WERI-Rb-1 (cell line): ENCODE data around the gene RBM39.

Experiments
- DNase-seq: peaks from one replicate; pipeline ENCODE4 v3.0.0-alpha.2; 2020
- H3K27ac ChIP-seq: fragments of 250-450 bp; sonication (Bioruptor Pico); 2 replicates; pipeline ENCODE4 v1.5.1; 2020; ENCODE audit warnings: mild to moderate bottlenecking, moderate library complexity
- H3K27me3 ChIP-seq: fragments of 250-450 bp; sonication (Bioruptor Pico); 2 replicates; pipeline ENCODE4 v1.5.1; 2021; ENCODE audit warnings: mild to moderate bottlenecking, low read depth, moderate library complexity; ENCODE audit not compliant: insufficient read depth, severe bottlenecking
- H3K36me3 ChIP-seq: fragments of 250-450 bp; sonication (Bioruptor Pico); 2 replicates; pipeline ENCODE4 v1.5.1; 2020; ENCODE audit warnings: mild to moderate bottlenecking, moderate library complexity
- H3K4me3 ChIP-seq: 2 replicates; pipeline ENCODE4 v1.5.1; 2011; ENCODE audit warnings: low read depth, mild to moderate bottlenecking, control low read depth, low read length
- H3K9me3 ChIP-seq: fragments of 250-450 bp; sonication (Bioruptor Pico); 2 replicates; pipeline ENCODE4 v1.5.1; 2021; ENCODE audit warnings: mild to moderate bottlenecking, moderate library complexity; ENCODE audit not compliant: severe bottlenecking
- TF ChIP-seq, protein P1 (sequence below): IDR thresholded peaks from 2 replicates; pipeline ENCODE4 v1.5.1; 2011; ENCODE audit warnings: low read depth, mild to moderate bottlenecking, control low read depth, inconsistent platforms, low read length

RBM39 gene

DNA sequence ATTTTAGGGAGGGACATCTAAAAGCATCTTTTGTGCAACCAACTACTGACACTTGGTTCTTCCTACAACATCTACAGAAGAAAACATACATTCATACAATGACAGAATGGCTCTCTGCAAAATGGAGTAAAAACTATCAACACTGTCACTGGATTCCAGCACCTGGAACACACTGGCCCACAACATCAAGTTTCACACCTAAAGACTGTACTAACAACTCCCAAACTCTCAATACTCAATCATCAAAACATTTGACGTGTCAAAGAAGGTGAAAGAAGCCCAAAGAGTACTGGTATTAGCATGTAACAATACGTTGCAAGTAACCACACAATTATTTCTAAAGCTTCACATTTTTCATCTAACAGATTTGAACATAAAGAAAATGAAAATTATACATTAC, 79.5 kb downstream of the RBM39 start:
- peaks cover 16% of the 10 kb centered on the region for H3K36me3 ChIP-seq
- H3K27ac ChIP-seq = no peak overlapping the region
- H3K9me3 ChIP-seq = no peaks in the 10 kb centered on the region
- DNase-seq = no peak
- H3K27me3 ChIP-seq = no peaks in the 10 kb centered on the region
- TF ChIP-seq, protein P1, sequence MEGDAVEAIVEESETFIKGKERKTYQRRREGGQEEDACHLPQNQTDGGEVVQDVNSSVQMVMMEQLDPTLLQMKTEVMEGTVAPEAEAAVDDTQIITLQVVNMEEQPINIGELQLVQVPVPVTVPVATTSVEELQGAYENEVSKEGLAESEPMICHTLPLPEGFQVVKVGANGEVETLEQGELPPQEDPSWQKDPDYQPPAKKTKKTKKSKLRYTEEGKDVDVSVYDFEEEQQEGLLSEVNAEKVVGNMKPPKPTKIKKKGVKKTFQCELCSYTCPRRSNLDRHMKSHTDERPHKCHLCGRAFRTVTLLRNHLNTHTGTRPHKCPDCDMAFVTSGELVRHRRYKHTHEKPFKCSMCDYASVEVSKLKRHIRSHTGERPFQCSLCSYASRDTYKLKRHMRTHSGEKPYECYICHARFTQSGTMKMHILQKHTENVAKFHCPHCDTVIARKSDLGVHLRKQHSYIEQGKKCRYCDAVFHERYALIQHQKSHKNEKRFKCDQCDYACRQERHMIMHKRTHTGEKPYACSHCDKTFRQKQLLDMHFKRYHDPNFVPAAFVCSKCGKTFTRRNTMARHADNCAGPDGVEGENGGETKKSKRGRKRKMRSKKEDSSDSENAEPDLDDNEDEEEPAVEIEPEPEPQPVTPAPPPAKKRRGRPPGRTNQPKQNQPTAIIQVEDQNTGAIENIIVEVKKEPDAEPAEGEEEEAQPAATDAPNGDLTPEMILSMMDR = no peak
- H3K4me3 ChIP-seq = no peak overlapping the region

DNA sequence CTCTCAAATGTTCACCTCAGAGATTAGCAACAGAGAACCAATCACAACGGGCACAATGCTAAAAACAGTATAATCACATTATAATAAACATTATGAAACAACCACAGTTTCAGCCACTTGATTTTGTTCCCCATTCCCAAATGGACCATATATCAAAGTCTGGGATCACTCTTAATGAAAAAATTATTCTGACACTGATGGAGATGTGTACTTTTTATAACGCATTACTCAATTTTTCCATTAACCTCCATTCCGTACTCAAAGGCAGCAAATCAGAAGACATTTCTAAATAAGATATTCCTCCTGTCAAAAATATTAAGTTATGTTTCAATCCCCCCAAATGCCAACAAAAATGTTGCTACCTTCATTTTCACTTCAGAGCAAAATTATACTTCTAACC, 80.2 kb downstream of the RBM39 start:
- no peak for DNase-seq
- no peak overlapping the region for H3K4me3 ChIP-seq
- no peaks in the 10 kb centered on the region for H3K9me3 ChIP-seq
- no peaks in the 10 kb centered on the region for H3K27me3 ChIP-seq
- TF ChIP-seq, protein P1 = no peak
- no peak overlapping the region for H3K27ac ChIP-seq
- H3K36me3 ChIP-seq = peaks cover 22% of the 10 kb centered on the region

DNA sequence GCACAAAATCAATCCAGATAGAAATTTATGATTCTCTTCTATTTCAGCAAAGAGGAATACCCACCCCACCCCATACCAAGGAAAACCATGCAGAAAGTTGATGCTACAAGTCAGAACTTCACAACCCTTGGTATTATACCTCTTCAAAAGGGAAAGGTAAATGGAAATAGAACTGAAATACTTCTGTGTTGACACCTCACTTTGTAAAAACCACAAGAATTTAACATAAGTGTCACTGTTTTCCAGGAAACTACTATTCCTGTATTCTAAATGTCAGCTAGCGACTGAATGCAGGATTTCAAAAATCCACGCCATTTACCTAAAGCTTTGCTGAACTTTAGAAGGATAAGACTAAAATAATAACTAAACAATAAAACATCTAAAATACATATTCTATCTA, 81.0 kb downstream of the RBM39 start:
- Histone ChIP-seq H3K27ac (no peak overlapping the region), H3K4me3 (no peak overlapping the region), H3K36me3 (peaks cover 26% of the 10 kb centered on the region), H3K9me3 (no peaks in the 10 kb centered on the region), H3K27me3 (no peaks in the 10 kb centered on the region)
- no peak for DNase-seq
- TF ChIP-seq, protein P1 = no peak

DNA sequence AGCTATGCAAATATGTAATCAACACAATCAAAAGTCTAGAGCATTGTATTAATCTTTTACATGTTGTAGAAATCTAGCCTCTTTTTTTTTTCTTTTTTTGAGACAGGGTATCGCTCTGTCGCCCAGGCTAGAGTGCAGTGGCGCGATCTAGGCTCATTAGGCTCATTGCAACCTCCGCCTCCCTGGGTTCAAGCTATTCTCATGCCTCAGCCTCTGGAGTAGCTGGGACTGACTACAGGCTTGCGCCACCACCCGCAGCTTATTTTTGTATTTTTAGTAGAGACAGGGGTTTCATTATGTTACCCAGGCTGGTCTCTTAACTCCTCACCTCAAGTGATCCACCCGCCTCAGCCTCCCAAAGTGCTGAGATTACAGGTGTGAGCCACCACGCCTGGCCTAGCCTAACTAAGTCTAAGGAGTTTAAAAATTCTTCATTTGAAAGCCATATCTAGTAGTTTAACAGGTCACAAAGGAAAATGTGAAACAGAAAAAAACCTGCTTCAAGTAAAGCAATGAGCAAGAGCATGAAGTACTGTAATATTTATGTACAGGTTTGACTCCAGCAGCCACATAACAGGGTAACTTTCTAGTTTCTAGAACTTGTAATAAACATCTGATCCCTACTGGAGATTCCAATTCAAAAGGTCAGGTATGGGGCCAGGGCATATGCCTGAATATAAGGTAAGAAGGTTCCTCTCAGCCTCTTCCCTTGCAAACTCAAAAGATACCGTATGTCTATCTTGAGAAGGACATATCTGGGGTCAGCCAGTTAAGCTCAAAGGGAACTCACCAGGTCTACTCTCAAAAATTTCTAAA, 81.7 kb downstream of the RBM39 start:
- Histone ChIP-seq H3K9me3 (no peaks in the 10 kb centered on the region), H3K36me3 (peaks cover 27% of the 10 kb centered on the region), H3K4me3 (no peak overlapping the region), H3K27me3 (no peaks in the 10 kb centered on the region), H3K27ac (no peak overlapping the region)
- TF ChIP-seq, protein P1 = no peak
- no peak for DNase-seq

DNA sequence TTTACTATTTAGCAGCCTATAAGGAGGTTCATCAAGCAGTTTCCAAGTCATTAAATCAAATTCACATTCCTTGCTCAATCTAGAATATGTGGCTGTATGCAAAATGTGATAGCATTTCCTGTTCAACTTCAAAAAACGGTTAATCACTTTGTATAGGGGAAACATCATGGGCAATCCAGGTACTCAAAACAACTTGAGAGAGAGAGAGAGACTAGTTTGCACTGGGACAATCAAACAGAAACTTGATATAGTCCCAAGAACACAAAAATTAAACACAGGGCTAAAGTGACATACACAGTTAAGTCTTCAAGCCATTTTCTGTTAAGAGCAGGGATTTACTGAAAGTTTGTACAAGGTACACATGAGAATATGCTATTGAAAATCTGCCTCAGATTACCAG, 84.8 kb downstream of the RBM39 start:
- Histone ChIP-seq H3K4me3 (no peak overlapping the region), H3K27ac (no peak overlapping the region), H3K27me3 (no peaks in the 10 kb centered on the region), H3K9me3 (no peaks in the 10 kb centered on the region), H3K36me3 (peaks cover 48% of the 10 kb centered on the region)
- no peak for DNase-seq
- TF ChIP-seq, protein P1 = no peak

DNA sequence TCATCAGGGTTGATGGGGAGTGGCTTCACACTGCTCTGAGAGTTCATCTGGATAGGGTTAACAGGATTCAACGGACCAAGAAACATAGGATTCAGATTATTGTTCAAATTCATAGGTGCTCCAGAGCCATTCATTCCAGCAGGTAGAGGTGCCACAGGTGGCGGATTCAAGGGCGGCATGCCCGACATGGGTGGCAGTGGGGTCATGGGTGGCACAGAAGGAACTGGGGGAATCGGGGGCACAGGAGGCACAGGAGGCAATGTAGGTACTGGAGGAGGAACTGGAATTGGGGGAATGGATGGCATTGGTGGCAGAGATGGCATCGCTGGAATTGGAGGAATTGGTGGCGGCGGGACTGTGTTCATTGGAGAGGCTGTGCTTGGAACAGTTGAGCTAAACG, 87.6 kb downstream of the RBM39 start:
- no peak overlapping the region for H3K27ac ChIP-seq
- no peak for DNase-seq
- H3K4me3 ChIP-seq = no peak overlapping the region
- no peaks in the 10 kb centered on the region for H3K27me3 ChIP-seq
- no peaks in the 10 kb centered on the region for H3K9me3 ChIP-seq
- peaks cover 58% of the 10 kb centered on the region for H3K36me3 ChIP-seq
- TF ChIP-seq, protein P1 = no peak
